Hepatocyte (in vitro differentiated cells): Measurements from ENCODE around the gene RNF213. TPM values are rescaled to one million over a fixed set of nuclear protein-coding genes. Genes with fewer than 3 reads are reported as not detected.

Experiments
- DNase-seq: peaks from one replicate; pipeline ENCODE4 v3.0.0-alpha.2; 2016; ENCODE audit warnings: low spot score
- H2AFZ ChIP-seq: fragments of 200-600 bp; sonication (generic); 2 replicates; pipeline ENCODE4 v1.6.0; 2016; ENCODE audit warnings: antibody characterized with exemption, mild to moderate bottlenecking
- H3K27ac ChIP-seq: fragments of 200-600 bp; sonication (generic); 2 replicates; pipeline ENCODE4 v1.5.1; 2016; ENCODE audit warnings: mild to moderate bottlenecking
- H3K27me3 ChIP-seq: fragments of 200-600 bp; sonication (generic); 2 replicates; pipeline ENCODE4 v1.6.1; 2016
- H3K36me3 ChIP-seq: fragments of 200-600 bp; sonication (generic); replicated peaks from 2 replicates; pipeline ENCODE4 v1.5.1; 2016; ENCODE audit warnings: low read depth; ENCODE audit not compliant: insufficient read depth
- H3K4me1 ChIP-seq: fragments of 200-600 bp; sonication (generic); 2 replicates; pipeline ENCODE4 v1.5.1; 2016; ENCODE audit warnings: mild to moderate bottlenecking, moderate library complexity; ENCODE audit not compliant: insufficient read depth
- H3K4me2 ChIP-seq: fragments of 200-600 bp; sonication (generic); 2 replicates; pipeline ENCODE4 v1.6.0; 2016
- H3K4me3 ChIP-seq: fragments of 200-600 bp; sonication (generic); 2 replicates; pipeline ENCODE4 v1.5.1; 2016; ENCODE audit warnings: mild to moderate bottlenecking
- H3K79me2 ChIP-seq: fragments of 200-600 bp; sonication (generic); 2 replicates; pipeline ENCODE4 v1.6.0; 2017; ENCODE audit warnings: mild to moderate bottlenecking
- H3K9me2 ChIP-seq: fragments of 200-600 bp; sonication (generic); replicated peaks from 2 replicates; pipeline ENCODE4 v1.6.0; 2017; ENCODE audit warnings: mild to moderate bottlenecking; ENCODE audit not compliant: insufficient read depth
- H3K9me3 ChIP-seq: fragments of 200-600 bp; sonication (generic); 2 replicates; pipeline ENCODE4 v1.5.1; 2016; ENCODE audit warnings: low read depth, mild to moderate bottlenecking
- H4K20me1 ChIP-seq: fragments of 200-600 bp; sonication (generic); 2 replicates; pipeline ENCODE4 v1.6.0; 2016; ENCODE audit warnings: mild to moderate bottlenecking; ENCODE audit not compliant: insufficient read depth, poor library complexity, severe bottlenecking
- EZH2 ChIP-seq: fragments of 200-600 bp; sonication (generic); IDR thresholded peaks from 2 replicates; pipeline ENCODE4 v1.6.1; 2016; ENCODE audit warnings: antibody characterized with exemption, mild to moderate bottlenecking, borderline replicate concordance
- EZH2phosphoT487 ChIP-seq: fragments of 200-600 bp; sonication (generic); IDR thresholded peaks from one replicate; pipeline ENCODE4 v1.6.1; 2018; ENCODE audit warnings: antibody characterized with exemption, mild to moderate bottlenecking, low read depth, moderate library complexity; ENCODE audit not compliant: unreplicated experiment, severe bottlenecking
- WGBS: methylation state at CpG from one replicate; pipeline ENCODE4 v1.1.6; 2016; ENCODE audit warnings: low lambda C conversion rate; ENCODE audit errors: missing lambda C conversion rate; 5-methylcytosine and 5-hydroxymethylcytosine counted together
- polyA plus RNA-seq: library from polyadenylated mRNA; unstranded; fragments of >200 nt; fragmentation: Nextera tagmentation; extraction: Ambion mirVana; gene quantifications from 2 replicates; pipeline ENCODE4 v1.2.1, GENCODE V29; 2016
- total RNA-seq: library from RNA; depleted of rRNA; stranded (reverse); fragments of >200 nt; gene quantifications from 2 replicates; pipeline ENCODE4 v1.2.3, GENCODE V29; 2014
- TF ChIP-seq, protein P1 (sequence below): fragments of 200-600 bp; sonication (generic); IDR thresholded peaks from 2 replicates; pipeline ENCODE4 v1.5.1; 2016; ENCODE audit warnings: antibody characterized with exemption, mild to moderate bottlenecking; ENCODE audit not compliant: poor library complexity

Gene RNF213
- total and polyA plus RNA-seq, 2 experiments from 2014 or later, result 21.1 to 57.4 TPM

DNA sequence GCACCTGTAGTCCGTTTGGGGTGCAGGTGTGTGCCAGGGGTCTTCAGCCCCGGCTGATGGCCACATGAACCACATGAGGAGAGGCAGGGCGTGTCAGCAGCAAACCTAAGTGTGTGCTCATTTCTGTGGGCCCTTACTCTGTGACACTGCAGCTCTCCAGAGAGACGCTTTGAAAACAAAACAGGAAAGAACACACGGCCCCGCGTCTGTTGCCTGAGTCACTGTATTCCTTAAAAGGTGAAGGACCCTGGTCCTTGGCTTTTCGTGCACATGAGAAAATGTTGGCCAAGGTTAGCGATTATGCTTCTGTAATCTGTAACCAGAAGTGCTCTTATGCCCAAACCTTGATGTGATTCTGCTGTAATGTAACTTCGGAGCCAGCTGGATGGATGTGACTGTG, 176.9 kb downstream of the RNF213 start:
- no peaks in the 10 kb centered on the region for H4K20me1 ChIP-seq
- H3K79me2 ChIP-seq, result no peaks in the 10 kb centered on the region
- 81% methylated on average over 10 of the region's 10 CpGs for WGBS
- no peak overlapping the region for H2AFZ ChIP-seq
- no peaks in the 10 kb centered on the region for H3K36me3 ChIP-seq
- H3K9me2 ChIP-seq, result no peaks in the 10 kb centered on the region
- TF ChIP-seq EZH2phosphoT487, result no peak
- TF ChIP-seq, protein P1, sequence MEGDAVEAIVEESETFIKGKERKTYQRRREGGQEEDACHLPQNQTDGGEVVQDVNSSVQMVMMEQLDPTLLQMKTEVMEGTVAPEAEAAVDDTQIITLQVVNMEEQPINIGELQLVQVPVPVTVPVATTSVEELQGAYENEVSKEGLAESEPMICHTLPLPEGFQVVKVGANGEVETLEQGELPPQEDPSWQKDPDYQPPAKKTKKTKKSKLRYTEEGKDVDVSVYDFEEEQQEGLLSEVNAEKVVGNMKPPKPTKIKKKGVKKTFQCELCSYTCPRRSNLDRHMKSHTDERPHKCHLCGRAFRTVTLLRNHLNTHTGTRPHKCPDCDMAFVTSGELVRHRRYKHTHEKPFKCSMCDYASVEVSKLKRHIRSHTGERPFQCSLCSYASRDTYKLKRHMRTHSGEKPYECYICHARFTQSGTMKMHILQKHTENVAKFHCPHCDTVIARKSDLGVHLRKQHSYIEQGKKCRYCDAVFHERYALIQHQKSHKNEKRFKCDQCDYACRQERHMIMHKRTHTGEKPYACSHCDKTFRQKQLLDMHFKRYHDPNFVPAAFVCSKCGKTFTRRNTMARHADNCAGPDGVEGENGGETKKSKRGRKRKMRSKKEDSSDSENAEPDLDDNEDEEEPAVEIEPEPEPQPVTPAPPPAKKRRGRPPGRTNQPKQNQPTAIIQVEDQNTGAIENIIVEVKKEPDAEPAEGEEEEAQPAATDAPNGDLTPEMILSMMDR, result no peak
- TF ChIP-seq EZH2, result no peak
- no peak overlapping the region for H3K27ac ChIP-seq
- H3K4me2 ChIP-seq, result no peak overlapping the region
- no peaks in the 10 kb centered on the region for H3K27me3 ChIP-seq
- no peak overlapping the region for H3K4me3 ChIP-seq
- H3K9me3 ChIP-seq, result no peaks in the 10 kb centered on the region
- no peaks in the 10 kb centered on the region for H3K4me1 ChIP-seq
- no peak for DNase-seq

DNA sequence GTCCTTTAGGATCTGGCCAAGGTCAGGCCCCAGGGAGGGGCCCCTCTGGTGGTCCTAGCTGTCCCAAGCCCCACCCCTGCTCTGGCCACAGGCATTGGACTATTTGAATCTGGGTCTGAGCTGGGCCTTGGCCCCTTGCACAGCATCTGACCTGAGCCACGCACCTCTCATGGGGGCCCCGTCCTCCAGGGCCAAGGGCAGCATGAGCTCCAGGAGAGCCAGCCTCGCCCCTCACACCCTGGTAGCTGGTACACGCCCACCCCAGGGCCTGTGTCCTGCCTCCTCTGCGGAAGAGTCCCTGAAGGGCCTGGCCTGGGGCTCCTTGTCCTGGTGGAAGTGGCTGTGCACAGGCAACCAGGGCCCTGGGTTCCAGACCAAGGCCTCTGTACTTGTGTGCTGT, 178.2 kb downstream of the RNF213 start:
- WGBS, result 91% methylated on average over 5 of the region's 5 CpGs
- H3K9me2 ChIP-seq, result no peaks in the 10 kb centered on the region
- no peak for DNase-seq
- no peaks in the 10 kb centered on the region for H3K79me2 ChIP-seq
- no peaks in the 10 kb centered on the region for H4K20me1 ChIP-seq
- no peak overlapping the region for H2AFZ ChIP-seq
- TF ChIP-seq EZH2phosphoT487 (no peak), EZH2 (no peak)
- TF ChIP-seq, protein P1, result no peak
- H3K27ac ChIP-seq, result no peak overlapping the region
- H3K27me3 ChIP-seq, result peaks cover 3% of the 10 kb centered on the region
- H3K9me3 ChIP-seq, result no peaks in the 10 kb centered on the region
- H3K4me2 ChIP-seq, result no peak overlapping the region
- no peaks in the 10 kb centered on the region for H3K4me1 ChIP-seq
- no peaks in the 10 kb centered on the region for H3K36me3 ChIP-seq
- no peak overlapping the region for H3K4me3 ChIP-seq

- H2AFZ ChIP-seq, result no peak overlapping the region
- H4K20me1 ChIP-seq, result no peaks in the 10 kb centered on the region
- WGBS, result 88% methylated on average over 9 of the region's 9 CpGs
- TF ChIP-seq, protein P1, result no peak
- no peak for TF ChIP-seq EZH2phosphoT487
- no peak for TF ChIP-seq EZH2
- no peaks in the 10 kb centered on the region for H3K9me2 ChIP-seq
- peaks cover 3% of the 10 kb centered on the region for H3K27me3 ChIP-seq
- H3K9me3 ChIP-seq, result no peaks in the 10 kb centered on the region
- H3K4me3 ChIP-seq, result no peak overlapping the region
- no peaks in the 10 kb centered on the region for H3K79me2 ChIP-seq
- no peaks in the 10 kb centered on the region for H3K36me3 ChIP-seq
- H3K4me1 ChIP-seq, result no peaks in the 10 kb centered on the region
- H3K27ac ChIP-seq, result no peak overlapping the region
- no peak overlapping the region for H3K4me2 ChIP-seq
- no peak for DNase-seq
These were observed 178.8 kb downstream of the RNF213 start for GRCh38 chr17:80439499-80439898.

DNA sequence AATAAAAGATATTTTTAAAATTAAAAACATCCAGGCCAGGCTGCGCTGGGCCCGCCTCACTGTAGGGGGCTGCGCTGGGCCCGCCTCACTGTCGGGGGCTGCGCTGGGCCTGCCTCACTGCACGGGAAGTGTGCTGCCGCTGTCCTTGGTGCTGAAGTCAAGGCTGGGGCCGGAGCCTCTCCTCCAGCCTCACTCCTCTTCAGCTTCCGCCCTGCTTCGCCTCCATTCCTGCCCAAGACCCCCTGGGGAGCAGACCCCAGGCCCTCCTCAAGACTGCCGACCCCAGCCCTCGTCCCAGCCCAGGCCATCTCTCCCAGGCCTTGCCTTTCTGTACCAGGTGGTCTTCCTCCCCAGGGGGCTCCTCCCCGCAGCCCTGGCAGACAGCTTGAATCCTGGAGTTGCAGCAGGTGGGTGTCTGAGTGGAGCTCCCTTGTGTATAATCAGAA, 180.5 kb downstream of the RNF213 start:
- Histone ChIP-seq H3K4me2 (no peak overlapping the region), H3K27ac (no peak overlapping the region), H2AFZ (no peak overlapping the region), H3K27me3 (peaks cover 3% of the 10 kb centered on the region), H3K4me1 (no peaks in the 10 kb centered on the region), H3K9me3 (no peaks in the 10 kb centered on the region), H3K4me3 (no peak overlapping the region), H4K20me1 (no peaks in the 10 kb centered on the region), H3K36me3 (no peaks in the 10 kb centered on the region), H3K9me2 (no peaks in the 10 kb centered on the region), H3K79me2 (no peaks in the 10 kb centered on the region)
- peak; percentile 80 for DNase-seq
- WGBS, result 21% methylated on average over 14 of the region's 14 CpGs
- no peak for TF ChIP-seq EZH2phosphoT487
- TF ChIP-seq, protein P1, result no peak
- TF ChIP-seq EZH2, result no peak
